B cell (primary cell): ENCODE data around the gene ERC1. TPM values are rescaled to one million over a fixed set of nuclear protein-coding genes. Genes with fewer than 3 reads are reported as not detected.
"Not testable (repeated sequence)": the region's sequence is repeated elsewhere in the genome, so short reads cannot be mapped to it uniquely, and the experiment has no call there.

ENCODE experiments used
- ATAC-seq: fragments of 200-7000 bp; cut with Tn5 transposase; one replicate; pipeline ENCODE4 v1.10.0; 2021; ENCODE audit warnings: low read depth, mild to moderate bottlenecking, moderate number of reproducible peaks, moderate library complexity
- CTCF ChIA-PET: fragments of 350-600 bp; sonication (Branson Sonifier 250); formaldehyde crosslinking; loops from one replicate; lab custom pipeline; 2021; ENCODE audit warnings: antibody characterized with exemption, inconsistent platforms; lab: Charles Lee
- POLR2A ChIA-PET: fragments of 350-600 bp; sonication (Branson Sonifier 250); formaldehyde crosslinking; loops from one replicate; lab custom pipeline; 2021; ENCODE audit warnings: antibody characterized with exemption; lab: Charles Lee
- DNase-seq: peaks from one replicate; pipeline ENCODE4 v3.0.0; 2013
- H2AFZ ChIP-seq: 2 replicates; pipeline ENCODE4 v1.6.1; 2012; ENCODE audit warnings: mild to moderate bottlenecking, low read depth, low read length; ENCODE audit not compliant: insufficient read depth, poor library complexity, severe bottlenecking
- H3K27ac ChIP-seq, 2 donors: 1 replicate in 1 of 2; 2 replicates in 1 of 2; pipeline ENCODE4 v1.5.1; 2012 to 2013; ENCODE audit warnings: low read length in 2 of 2, mild to moderate bottlenecking in 2 of 2, moderate library complexity in 1 of 2
- H3K27me3 ChIP-seq, 4 experiments: fragments of 200-600 bp in 1 of 4; sonication (generic) in 1 of 4; replicated peaks in 1 of 4; 1 replicate in 2 of 4; 2 replicates in 2 of 4; pipeline versions ENCODE4 v1.6.1 to v1.7.0; 2013 to 2016; ENCODE audit warnings: low read length in 3 of 4, mild to moderate bottlenecking in 2 of 4, mixed read lengths in 1 of 4, moderate library complexity in 1 of 4; ENCODE audit not compliant: insufficient read depth in 4 of 4, control insufficient read depth in 3 of 4; ENCODE audit errors: control extremely low read depth in 1 of 4
- H3K36me3 ChIP-seq, 2 experiments: replicated peaks in 1 of 2; 1 replicate in 1 of 2; 2 replicates in 1 of 2; pipeline versions ENCODE4 v1.6.1 to v1.7.1; 2013; ENCODE audit warnings: low read length in 1 of 2; ENCODE audit not compliant: insufficient read depth in 2 of 2, control insufficient read depth in 1 of 2; ENCODE audit errors: control extremely low read depth in 1 of 2, extremely low read depth in 1 of 2
- H3K4me1 ChIP-seq, 2 donors: fragments of 200-600 bp in 1 of 2; sonication (generic) in 1 of 2; 1 replicate in 1 of 2; 2 replicates in 1 of 2; pipeline versions ENCODE4 v1.5.1 to v1.6.1; 2013 to 2017; ENCODE audit warnings: low read length in 2 of 2; ENCODE audit not compliant: control insufficient read depth in 2 of 2, insufficient read depth in 2 of 2
- H3K4me2 ChIP-seq: replicated peaks from 2 replicates; pipeline ENCODE3; 2012; ENCODE audit warnings: mild to moderate bottlenecking, low read depth, low read length; ENCODE audit not compliant: poor library complexity, severe bottlenecking
- H3K4me3 ChIP-seq, 5 experiments: fragments of 200-600 bp in 1 of 5; sonication (generic) in 1 of 5; 1 replicate in 3 of 5; 2 replicates in 2 of 5; pipeline versions ENCODE4 v1.5.1 to v1.7.0; 2011 to 2016; ENCODE audit warnings: low read length in 4 of 5, mild to moderate bottlenecking in 4 of 5, low read depth in 2 of 5, control low read depth in 1 of 5, moderate library complexity in 1 of 5; ENCODE audit not compliant: insufficient read depth in 1 of 5; ENCODE audit errors: control extremely low read depth in 1 of 5, extremely low read depth in 1 of 5
- H3K79me2 ChIP-seq: fragments of 200-600 bp; sonication (generic); one replicate; pipeline ENCODE4 v1.6.0; 2016; ENCODE audit warnings: low read length; ENCODE audit not compliant: control insufficient read depth, insufficient read depth
- H3K9ac ChIP-seq: fragments of 200-600 bp; sonication (generic); 2 replicates; pipeline ENCODE4 v1.6.1; 2017; ENCODE audit warnings: mild to moderate bottlenecking, low read length, moderate library complexity
- H3K9me3 ChIP-seq, 3 donors: one replicate each; pipeline versions ENCODE4 v1.6.1 to v1.7.1; 2013; ENCODE audit warnings: low read length in 2 of 3; ENCODE audit not compliant: control insufficient read depth in 2 of 3, insufficient read depth in 1 of 3; ENCODE audit errors: control extremely low read depth in 1 of 3
- H4K20me1 ChIP-seq: 2 replicates; pipeline ENCODE4 v1.6.0; 2012; ENCODE audit warnings: mild to moderate bottlenecking, low read length; ENCODE audit not compliant: insufficient read depth, control insufficient read depth, poor library complexity, severe bottlenecking
- H3K27ac Mint-ChIP-seq: one replicate; pipeline ENCODE4 v1.8.0; 2021; ENCODE audit warnings: mixed read lengths
- H3K27me3 Mint-ChIP-seq: one replicate; pipeline ENCODE4 v1.8.0; 2021; ENCODE audit warnings: mixed read lengths
- H3K4me1 Mint-ChIP-seq: one replicate; pipeline ENCODE4 v1.8.0; 2021; ENCODE audit warnings: mixed read lengths
- H3K4me3 Mint-ChIP-seq: one replicate; pipeline ENCODE4 v1.8.0; 2021; ENCODE audit warnings: mixed read lengths
- H3K9me3 Mint-ChIP-seq: one replicate; pipeline ENCODE4 v1.8.0; 2022; ENCODE audit warnings: mixed read lengths; ENCODE audit not compliant: insufficient read depth
- EZH2 ChIP-seq: IDR thresholded peaks from 2 replicates; pipeline ENCODE4 v1.6.1; 2012; ENCODE audit warnings: borderline replicate concordance, low read depth, mild to moderate bottlenecking, moderate library complexity, low read length; ENCODE audit not compliant: insufficient read depth, poor library complexity, severe bottlenecking
- WGBS: methylation state at CpG from one replicate; pipeline ENCODE4 v1.1.5; 2013; ENCODE audit warnings: missing lambda C conversion rate; ENCODE audit not compliant: insufficient coverage; 5-methylcytosine and 5-hydroxymethylcytosine counted together
- intact Hi-C: fragments of 100-400 bp; cut with micrococcal nuclease; formaldehyde crosslinking; loops from one replicate; pipeline ENCODE4 v1.10.0; 2022
- polyA plus RNA-seq: library from polyadenylated mRNA; depleted of rRNA; stranded (reverse); fragments of >200 nt; gene quantifications from 2 replicates; pipeline ENCODE4 v1.2.3, GENCODE V29; 2012
- total RNA-seq, 2 donors: library from RNA; stranded (reverse); fragments of 120-200 nt in 1 of 2; gene quantifications; 1 replicate in 1 of 2; 2 replicates in 1 of 2; pipeline versions ENCODE4 v1.2.3 to v1.2.4, GENCODE V29; 2013 to 2022
- TF ChIP-seq, protein P1 (sequence below): fragments of 200-600 bp; IDR thresholded peaks from one replicate; pipeline ENCODE4 v1.8.0; 2022; ENCODE audit warnings: antibody characterized with exemption, mild to moderate bottlenecking

The ERC1 gene
- total and polyA plus RNA-seq, 2 donors (not counting 1 experiment from before 2014, with no cell fraction given), result 4.0 to 77.6 TPM

GRCh38 chr12:1353451-1353850 is 362.4 kb downstream of the ERC1 start:
- H3K4me1 ChIP-seq, result no peaks in the 10 kb centered on the region
- H2AFZ ChIP-seq, result no peak overlapping the region
- POLR2A ChIA-PET, result no interaction called here
- no peaks in the 10 kb centered on the region for H3K9me3 ChIP-seq
- no peaks in the 10 kb centered on the region for H3K36me3 ChIP-seq
- WGBS, result 100% methylated on average over 2 of the region's 2 CpGs
- no peaks in the 10 kb centered on the region for H3K27me3 ChIP-seq
- Mint-ChIP-seq H3K27me3 (no peaks in the 10 kb centered on the region), H3K4me1 (no peaks in the 10 kb centered on the region), H3K9me3 (no peaks in the 10 kb centered on the region), H3K27ac (no peak overlapping the region), H3K4me3 (no peak overlapping the region)
- DNase-seq (no peak), ATAC-seq (no peak)
- H4K20me1 ChIP-seq, result peaks cover 4% of the 10 kb centered on the region
- no peak overlapping the region for H3K9ac ChIP-seq
- H3K79me2 ChIP-seq, result no peaks in the 10 kb centered on the region
- H3K4me2 ChIP-seq, result no peak overlapping the region
- no peak overlapping the region for H3K4me3 ChIP-seq
- CTCF ChIA-PET, result interaction anchor here (0.6 kb wide), 1 partner anchor 32 kb away, joined by 3 read pairs; no protein-coding TSS in a partner anchor
- TF ChIP-seq, protein P1, sequence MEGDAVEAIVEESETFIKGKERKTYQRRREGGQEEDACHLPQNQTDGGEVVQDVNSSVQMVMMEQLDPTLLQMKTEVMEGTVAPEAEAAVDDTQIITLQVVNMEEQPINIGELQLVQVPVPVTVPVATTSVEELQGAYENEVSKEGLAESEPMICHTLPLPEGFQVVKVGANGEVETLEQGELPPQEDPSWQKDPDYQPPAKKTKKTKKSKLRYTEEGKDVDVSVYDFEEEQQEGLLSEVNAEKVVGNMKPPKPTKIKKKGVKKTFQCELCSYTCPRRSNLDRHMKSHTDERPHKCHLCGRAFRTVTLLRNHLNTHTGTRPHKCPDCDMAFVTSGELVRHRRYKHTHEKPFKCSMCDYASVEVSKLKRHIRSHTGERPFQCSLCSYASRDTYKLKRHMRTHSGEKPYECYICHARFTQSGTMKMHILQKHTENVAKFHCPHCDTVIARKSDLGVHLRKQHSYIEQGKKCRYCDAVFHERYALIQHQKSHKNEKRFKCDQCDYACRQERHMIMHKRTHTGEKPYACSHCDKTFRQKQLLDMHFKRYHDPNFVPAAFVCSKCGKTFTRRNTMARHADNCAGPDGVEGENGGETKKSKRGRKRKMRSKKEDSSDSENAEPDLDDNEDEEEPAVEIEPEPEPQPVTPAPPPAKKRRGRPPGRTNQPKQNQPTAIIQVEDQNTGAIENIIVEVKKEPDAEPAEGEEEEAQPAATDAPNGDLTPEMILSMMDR, result no peak
- TF ChIP-seq EZH2, result no peak
- intact Hi-C loops, result no loop called here
- no peak overlapping the region for H3K27ac ChIP-seq

DNA sequence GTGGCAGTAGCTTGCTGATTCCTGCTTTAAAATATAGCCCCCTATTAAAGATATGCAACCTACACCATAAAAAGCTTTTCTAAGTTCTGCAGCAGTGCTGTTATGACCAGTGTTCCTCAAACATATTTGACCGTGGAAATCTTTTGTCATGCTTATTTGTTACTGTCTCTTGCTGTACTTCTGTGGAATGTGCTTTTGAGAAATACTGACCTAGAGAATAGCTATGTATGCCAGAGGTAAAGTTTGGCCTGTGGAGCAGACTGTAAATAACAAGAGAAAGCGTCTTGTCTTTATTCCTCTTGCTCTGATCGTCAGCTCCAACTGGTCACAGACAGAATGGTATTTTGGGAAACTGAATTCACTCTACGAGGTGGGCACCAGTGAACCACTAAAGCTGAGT is 364.4 kb downstream of the ERC1 start:
- Histone ChIP-seq H3K27ac (no peak overlapping the region), H4K20me1 (peaks cover 4% of the 10 kb centered on the region), H3K27me3 (no peaks in the 10 kb centered on the region), H3K4me3 (no peak overlapping the region), H3K36me3 (no peaks in the 10 kb centered on the region), H3K9me3 (no peaks in the 10 kb centered on the region), H3K79me2 (no peaks in the 10 kb centered on the region), H3K4me1 (no peaks in the 10 kb centered on the region), H3K4me2 (no peak overlapping the region), H2AFZ (no peak overlapping the region), H3K9ac (no peak overlapping the region)
- intact Hi-C loops, result no loop called here
- Mint-ChIP-seq H3K9me3 (no peaks in the 10 kb centered on the region), H3K4me3 (no peak overlapping the region), H3K27me3 (no peaks in the 10 kb centered on the region), H3K4me1 (no peaks in the 10 kb centered on the region), H3K27ac (no peak overlapping the region)
- DNase-seq (no peak), ATAC-seq (no peak)
- ChIA-PET CTCF (no interaction called here), POLR2A (no interaction called here)
- TF ChIP-seq EZH2, result no peak
- TF ChIP-seq, protein P1, result no peak
- 98% methylated on average over 3 of the region's 4 CpGs for WGBS

DNA sequence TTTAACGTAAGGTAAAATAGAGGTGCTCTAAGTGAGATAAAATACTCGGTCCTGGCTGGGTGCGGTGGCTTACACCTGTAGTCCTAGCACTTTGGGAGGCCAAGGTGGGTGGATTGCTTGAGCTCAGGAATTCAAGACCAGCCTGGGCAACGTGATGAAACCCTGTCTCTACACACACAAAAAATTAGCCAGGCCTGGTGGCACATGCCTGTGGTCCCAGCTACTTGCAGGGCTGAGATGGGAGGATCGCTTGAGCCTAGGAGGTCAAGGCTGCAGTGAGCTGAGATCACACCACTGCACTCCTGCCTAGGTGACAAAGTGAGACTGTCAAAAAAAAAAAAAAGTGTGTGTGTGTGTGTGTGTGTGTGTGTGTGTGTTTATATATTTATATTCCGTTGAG is 364.8 kb downstream of the ERC1 start:
- H3K4me2 ChIP-seq, H3K4me3 ChIP-seq, ATAC-seq, H3K79me2 ChIP-seq, DNase-seq, H3K9me3 Mint-ChIP-seq, H3K27ac Mint-ChIP-seq, CTCF ChIA-PET, H3K9ac ChIP-seq, H3K36me3 ChIP-seq, H3K9me3 ChIP-seq, H3K4me3 Mint-ChIP-seq, H3K27me3 ChIP-seq, H2AFZ ChIP-seq, H3K27me3 Mint-ChIP-seq, H3K27ac ChIP-seq, H3K4me1 Mint-ChIP-seq, POLR2A ChIA-PET, H3K4me1 ChIP-seq, intact Hi-C loops, H4K20me1 ChIP-seq: not testable (repeated sequence)
- 93% methylated on average over 3 of the region's 6 CpGs for WGBS
